ENCODE data around the gene EDRF1.

GRCh38 chr10:125783408-125783807 lies 63.9 kb downstream of the EDRF1 start:
- no peak for TF ChIP-seq TEAD4 (CRISPR knock-in tag; IDR thresholded peaks at IDR 0.05)
- TF ChIP-seq TP53 (CRISPR knock-in tag; IDR thresholded peaks at IDR 0.05), result no peak
- no peak for TF ChIP-seq CTCF (IDR thresholded peaks at IDR 0.05)
